ENCODE results near the gene ABCG5. TPM values are rescaled to one million over a fixed set of nuclear protein-coding genes. Genes with fewer than 3 reads are reported as not detected.

ABCG5 gene
- polyA plus RNA-seq (ENCODE audit: low read depth in 6 of 6), result not detected

DNA sequence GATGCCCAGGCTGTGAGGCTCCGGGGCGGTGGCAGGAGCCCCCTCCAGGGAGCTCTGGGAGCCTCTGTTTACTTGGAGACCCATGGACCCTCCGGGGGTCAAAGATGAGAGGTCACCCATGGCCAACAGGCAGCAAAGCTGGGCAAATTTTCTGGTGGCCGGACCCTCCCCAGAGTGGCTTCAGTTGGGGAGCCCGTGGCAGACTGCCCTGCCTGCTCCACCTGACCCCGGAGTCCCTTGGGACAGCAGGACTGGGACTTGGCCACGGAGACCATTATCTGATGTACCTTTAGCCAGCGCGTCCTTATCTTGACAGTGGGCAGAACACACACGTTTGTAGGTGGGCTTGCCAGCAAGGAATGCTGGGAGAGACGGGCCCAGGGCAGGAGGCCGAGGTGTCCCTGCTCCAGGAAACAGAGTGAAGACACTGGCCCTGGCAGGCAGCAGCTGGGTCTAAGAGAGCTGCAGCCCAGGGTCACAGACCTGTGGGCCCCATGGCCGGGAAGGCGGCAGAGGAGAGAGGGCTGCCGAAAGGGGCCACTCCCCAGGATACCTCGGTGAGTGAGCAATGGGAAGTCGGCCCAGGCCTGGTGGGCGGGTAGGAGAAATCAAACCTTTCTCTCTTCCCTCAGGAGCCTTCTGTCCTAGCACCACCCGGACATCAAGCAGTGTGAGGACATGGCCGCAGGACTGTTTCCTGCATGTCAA lies at the start of gene ABCG5, which contains the start of gene ABCG8:
Gene ABCG5 (minus strand): TSS at position 280 of the 708 bp plus-strand sequence. CDS start 160 bp downstream, at position 120.
Gene ABCG8 (plus strand): TSS at position 412 of the 708 bp plus-strand sequence. CDS start 83 bp downstream, at position 495.
- Mint-ChIP-seq H3K4me1 (no peaks in the 10 kb centered on the region), H3K36me3 (no peaks in the 10 kb centered on the region), H3K27ac (no peak within 1 kb of the TSS), H3K27me3 (peaks cover 0 to 13% (median 8%) of the 10 kb centered on the region in 3 donors), H3K9me3 (no peaks in the 10 kb centered on the region), H3K4me3 (peak within 1 kb of the TSS in 2 of 8 donors; percentile 52 to 71)
- ATAC-seq (ENCODE audit: low read depth in 2 of 2), result no peak
- DNase-seq, result no peak

DNA sequence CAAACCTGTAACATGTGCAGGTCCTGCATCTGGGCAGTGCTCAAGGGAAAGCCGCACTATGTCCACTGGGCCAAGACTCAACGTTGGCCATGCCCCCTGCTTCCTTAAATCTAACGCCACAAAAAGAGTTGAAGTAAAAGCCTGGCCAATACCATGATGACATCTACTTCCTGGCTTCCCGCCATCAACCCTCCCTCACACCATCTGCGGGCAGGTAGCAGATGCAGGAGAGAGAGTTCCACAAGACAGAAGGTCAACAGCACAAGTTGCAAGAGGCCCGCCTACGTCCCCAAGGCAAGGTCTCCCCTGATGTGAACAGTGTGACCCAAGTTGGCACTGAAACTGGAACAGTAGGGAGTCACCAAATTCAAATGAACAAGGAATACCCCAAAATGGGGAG lies 48.5 kb upstream of the ABCG5 start:
- no peaks in the 10 kb centered on the region for H3K27me3 Mint-ChIP-seq
- DNase-seq (no peak), ATAC-seq (ENCODE audit: low read depth in 2 of 2) (no peak)
- H3K36me3 Mint-ChIP-seq, result peaks cover 11 to 47% of the 10 kb centered on the region in 2 donors
- no peak overlapping the region for H3K4me3 Mint-ChIP-seq
- H3K9me3 Mint-ChIP-seq, result no peaks in the 10 kb centered on the region
- no peaks in the 10 kb centered on the region for H3K4me1 Mint-ChIP-seq
- H3K27ac Mint-ChIP-seq, result peak overlapping the region in 1 of 6 donors; percentile 81

DNA sequence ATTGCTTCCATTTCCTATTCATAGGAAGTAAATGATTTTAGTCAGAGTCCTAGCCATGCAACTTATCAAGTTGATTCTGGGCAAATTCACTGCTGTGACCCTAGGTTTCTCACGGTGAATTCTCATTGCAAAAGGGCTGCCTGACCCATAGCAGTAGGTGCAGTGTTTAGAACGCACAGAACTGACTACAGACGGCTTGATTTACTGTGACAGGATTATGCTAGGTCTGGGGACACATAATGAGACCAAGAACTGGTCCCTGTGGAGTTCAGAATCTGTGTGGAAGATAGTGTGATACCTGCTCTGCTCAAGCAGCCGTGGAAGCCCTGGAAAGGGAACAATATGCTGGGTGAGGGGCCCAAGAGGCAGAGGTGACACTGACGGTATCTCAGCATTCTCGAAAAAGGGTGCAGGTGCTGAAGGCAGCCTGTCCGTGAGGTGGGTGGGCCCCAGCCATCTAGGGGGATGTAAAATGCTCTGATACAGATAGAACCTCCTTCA lies 46.5 kb upstream of the ABCG5 start:
- H3K27me3 Mint-ChIP-seq, result no peaks in the 10 kb centered on the region
- H3K27ac Mint-ChIP-seq, result peak overlapping the region in 1 of 6 donors; percentile 74
- no peaks in the 10 kb centered on the region for H3K9me3 Mint-ChIP-seq

DNA sequence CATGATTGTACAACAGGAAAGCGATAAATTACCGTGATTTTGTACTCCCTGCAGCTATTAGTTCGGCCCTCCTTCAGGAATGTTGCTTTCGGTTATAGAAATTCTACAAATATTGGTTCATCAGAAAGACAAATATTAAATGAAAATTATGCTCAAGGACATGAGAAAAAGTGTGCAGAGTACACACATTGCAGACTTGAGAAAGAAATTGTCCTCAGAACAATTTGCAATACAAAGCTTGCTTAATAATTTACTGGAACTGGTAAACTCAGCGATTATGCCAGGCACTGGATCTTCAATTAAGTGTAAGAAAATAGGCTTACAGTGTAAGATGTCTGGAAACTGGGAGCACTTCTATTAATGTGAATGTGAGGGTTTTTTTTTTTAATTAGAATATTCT lies 46.0 kb upstream of the ABCG5 start:
- Mint-ChIP-seq H3K9me3 (no peaks in the 10 kb centered on the region), H3K4me3 (no peak overlapping the region), H3K27me3 (no peaks in the 10 kb centered on the region), H3K4me1 (no peaks in the 10 kb centered on the region), H3K27ac (no peak overlapping the region), H3K36me3 (peaks cover 10 to 26% of the 10 kb centered on the region in 2 donors)
- DNase-seq, result no peak
- ATAC-seq (ENCODE audit: low read depth in 2 of 2), result no peak

More for the DNA sequence above, 46.5 kb upstream of the ABCG5 start:
- DNase-seq (no peak), ATAC-seq (ENCODE audit: low read depth in 2 of 2) (no peak)
- no peak overlapping the region for H3K4me3 Mint-ChIP-seq
- peaks cover 10 to 31% of the 10 kb centered on the region in 2 donors for H3K36me3 Mint-ChIP-seq
- no peaks in the 10 kb centered on the region for H3K4me1 Mint-ChIP-seq

DNA sequence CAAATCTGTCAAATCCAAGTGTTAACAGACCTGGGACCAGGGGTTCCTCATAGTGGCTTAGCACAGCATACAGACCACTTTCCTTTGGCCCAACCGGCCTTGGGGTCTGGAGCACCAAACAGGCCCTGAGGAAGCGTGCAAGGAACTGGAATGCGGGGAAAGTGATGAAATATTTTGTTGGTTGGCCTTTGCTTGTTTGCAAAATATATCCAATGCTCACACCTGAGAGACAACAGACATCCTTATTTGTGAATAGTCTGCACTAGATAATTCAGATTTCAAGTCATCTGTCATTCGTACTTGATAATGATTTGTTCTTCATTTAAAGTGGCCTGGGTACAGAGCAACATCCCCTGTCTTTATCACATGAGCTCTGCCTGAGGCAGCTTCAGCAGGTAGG lies 43.7 kb upstream of the ABCG5 start:
- H3K36me3 Mint-ChIP-seq, result peaks cover 2 to 6% of the 10 kb centered on the region in 2 donors
- DNase-seq (no peak), ATAC-seq (ENCODE audit: low read depth in 2 of 2) (no peak)
- H3K27me3 Mint-ChIP-seq, result peaks cover 1 to 6% (median 3%) of the 10 kb centered on the region in 3 donors
- no peak overlapping the region for H3K27ac Mint-ChIP-seq
- H3K4me1 Mint-ChIP-seq, result peaks cover 0 to 9% (median 5%) of the 10 kb centered on the region in 3 donors
- no peak overlapping the region for H3K4me3 Mint-ChIP-seq
- no peaks in the 10 kb centered on the region for H3K9me3 Mint-ChIP-seq

DNA sequence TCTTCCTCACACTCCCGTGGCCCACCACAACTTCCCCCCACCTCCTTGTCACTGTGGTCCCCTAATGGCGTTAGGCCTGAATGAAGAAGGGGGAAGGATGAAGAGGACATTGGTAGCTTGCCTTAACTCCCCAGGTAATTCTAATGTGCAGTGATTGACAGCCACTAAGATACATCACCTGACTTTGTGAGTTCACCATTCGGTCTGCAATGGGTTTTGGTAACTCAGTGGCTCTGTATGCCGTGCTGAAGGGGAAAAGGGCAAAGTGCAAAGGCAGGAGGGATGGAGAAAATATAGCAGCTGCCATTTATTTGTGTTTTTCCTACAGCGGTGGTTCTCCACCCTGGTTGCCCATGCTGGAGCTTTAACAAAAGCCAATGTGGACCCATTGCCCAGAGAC lies 42.3 kb upstream of the ABCG5 start:
- ATAC-seq (ENCODE audit: low read depth in 2 of 2) (no peak), DNase-seq (no peak)
- Mint-ChIP-seq H3K4me3 (no peak overlapping the region), H3K9me3 (no peaks in the 10 kb centered on the region), H3K27ac (peak overlapping the region in 1 of 6 donors; percentile 25), H3K27me3 (peaks cover 11 to 18% (median 17%) of the 10 kb centered on the region in 3 donors), H3K36me3 (no peaks in the 10 kb centered on the region), H3K4me1 (peaks cover 0 to 9% (median 5%) of the 10 kb centered on the region in 3 donors)

DNA sequence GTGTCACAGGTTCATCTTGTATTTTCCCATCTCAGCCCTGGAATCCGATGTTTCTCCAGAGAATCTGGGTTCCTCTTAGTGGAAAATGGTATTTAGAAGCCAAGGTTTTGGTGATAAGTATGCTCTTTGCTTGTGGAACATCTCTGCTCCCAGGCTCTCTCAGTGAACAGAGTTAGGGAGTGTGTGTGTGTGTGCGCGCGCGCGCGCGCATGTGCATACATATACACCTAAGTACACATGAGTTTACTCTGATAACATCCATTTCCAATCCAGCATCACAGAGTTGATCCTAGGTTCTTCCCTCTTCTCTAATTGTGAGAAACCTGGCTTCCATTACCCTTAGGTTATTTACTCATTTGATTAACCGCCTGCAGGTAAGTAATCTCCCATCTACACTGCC lies 41.8 kb upstream of the ABCG5 start:
- ATAC-seq (ENCODE audit: low read depth in 2 of 2) (no peak), DNase-seq (no peak)
- Mint-ChIP-seq H3K36me3 (no peaks in the 10 kb centered on the region), H3K27ac (no peak overlapping the region), H3K4me3 (no peak overlapping the region), H3K9me3 (no peaks in the 10 kb centered on the region), H3K27me3 (peaks cover 11 to 22% (median 18%) of the 10 kb centered on the region in 3 donors), H3K4me1 (peaks cover 0 to 9% (median 5%) of the 10 kb centered on the region in 3 donors)

DNA sequence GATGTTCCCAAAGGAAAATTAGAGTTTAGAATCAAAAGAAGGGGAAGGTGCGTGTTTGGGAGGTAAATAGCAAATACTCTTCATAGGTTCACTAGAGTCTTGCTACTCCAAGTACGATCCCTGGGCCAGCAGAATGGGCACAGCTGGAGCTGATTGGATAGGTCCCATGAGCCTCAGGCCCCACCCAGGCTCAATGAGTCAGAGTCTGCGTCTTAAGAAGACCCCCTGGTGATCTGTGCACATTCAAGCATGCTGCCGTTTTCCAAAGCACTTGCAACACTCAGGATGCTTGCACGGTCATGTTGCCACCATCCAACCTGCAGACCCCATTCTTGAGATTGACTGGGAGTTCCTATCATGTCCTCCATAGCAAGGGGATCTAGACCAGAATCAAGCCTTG lies 40.6 kb upstream of the ABCG5 start:
- Mint-ChIP-seq H3K36me3 (no peaks in the 10 kb centered on the region), H3K9me3 (no peaks in the 10 kb centered on the region), H3K4me1 (peaks cover 0 to 9% (median 5%) of the 10 kb centered on the region in 3 donors), H3K4me3 (no peak overlapping the region), H3K27me3 (peaks cover 11 to 27% (median 20%) of the 10 kb centered on the region in 3 donors), H3K27ac (no peak overlapping the region)
- no peak for DNase-seq
- no peak for ATAC-seq (ENCODE audit: low read depth in 2 of 2)

DNA sequence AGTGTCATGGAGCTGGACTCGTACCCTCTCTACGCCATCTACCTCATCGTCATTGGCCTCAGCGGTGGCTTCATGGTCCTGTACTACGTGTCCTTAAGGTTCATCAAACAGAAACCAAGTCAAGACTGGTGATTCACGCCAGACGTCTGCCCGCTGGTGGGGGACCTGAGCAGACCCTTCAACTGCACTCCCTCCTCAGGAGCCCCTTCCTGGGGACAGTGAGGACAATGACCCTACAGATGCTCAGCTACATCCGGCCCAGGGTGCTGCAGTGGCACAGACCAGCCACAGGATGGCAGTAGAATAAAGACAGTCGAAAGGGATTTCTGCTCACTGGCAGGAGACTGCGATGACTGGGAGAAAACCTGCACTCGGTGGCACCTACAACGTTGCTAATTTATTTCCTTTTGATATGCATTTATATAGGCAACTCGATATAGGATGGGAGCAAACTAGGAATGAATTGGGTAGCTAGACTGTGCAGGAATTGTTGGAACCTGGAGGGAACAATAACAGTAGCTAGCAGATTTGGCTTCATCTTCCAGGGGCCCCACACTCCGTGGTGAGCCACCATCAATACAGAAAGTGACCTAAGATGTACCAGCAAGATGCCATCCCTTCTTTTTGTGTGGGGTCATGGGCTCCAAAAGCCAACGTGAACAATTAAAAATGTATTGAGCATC lies 39.3 kb upstream of the ABCG5 start:
- Mint-ChIP-seq H3K9me3 (no peaks in the 10 kb centered on the region), H3K4me1 (peaks cover 0 to 9% (median 5%) of the 10 kb centered on the region in 3 donors)

DNA sequence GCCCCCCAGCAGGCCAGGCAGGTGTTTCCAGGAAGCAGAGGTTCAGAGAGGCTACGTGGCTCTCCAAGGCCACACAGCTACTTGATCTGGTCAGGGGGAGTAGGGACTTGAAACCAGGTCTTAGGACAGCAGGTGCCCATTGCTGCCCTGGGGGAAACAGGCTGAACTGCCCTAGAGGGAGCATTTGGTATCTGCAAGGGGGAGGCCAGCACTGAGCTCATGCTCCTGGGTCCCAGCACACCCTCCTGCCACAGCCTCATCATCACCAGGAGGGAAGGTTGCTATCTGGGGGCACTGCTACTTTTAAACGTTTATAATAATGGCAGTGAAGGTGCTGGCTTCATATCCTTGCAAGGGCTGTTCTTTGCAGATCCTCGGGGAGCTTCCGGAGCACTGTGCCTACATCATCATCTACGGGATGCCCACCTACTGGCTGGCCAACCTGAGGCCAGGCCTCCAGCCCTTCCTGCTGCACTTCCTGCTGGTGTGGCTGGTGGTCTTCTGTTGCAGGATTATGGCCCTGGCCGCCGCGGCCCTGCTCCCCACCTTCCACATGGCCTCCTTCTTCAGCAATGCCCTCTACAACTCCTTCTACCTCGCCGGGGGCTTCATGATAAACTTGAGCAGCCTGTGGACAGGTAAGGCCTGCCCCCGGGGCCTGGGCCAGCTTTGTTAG lies 36.3 kb upstream of the ABCG5 start:
- Mint-ChIP-seq H3K4me3 (peak overlapping the region in 1 of 8 donors; percentile 15), H3K9me3 (no peaks in the 10 kb centered on the region), H3K27ac (peak overlapping the region in 1 of 6 donors; percentile 49), H3K27me3 (peaks cover 23 to 41% (median 33%) of the 10 kb centered on the region in 3 donors), H3K4me1 (peaks cover 0 to 9% (median 5%) of the 10 kb centered on the region in 3 donors), H3K36me3 (no peaks in the 10 kb centered on the region)
- ATAC-seq (ENCODE audit: low read depth in 2 of 2) (no peak), DNase-seq (no peak)

More for the DNA sequence above, 39.3 kb upstream of the ABCG5 start:
- peak; percentile 30 to 51 for ATAC-seq (ENCODE audit: low read depth in 2 of 2)
- Mint-ChIP-seq H3K27me3 (peaks cover 22 to 33% (median 23%) of the 10 kb centered on the region in 3 donors), H3K4me3 (no peak overlapping the region), H3K36me3 (no peaks in the 10 kb centered on the region), H3K27ac (no peak overlapping the region)
- peak; percentile 5 for DNase-seq

DNA sequence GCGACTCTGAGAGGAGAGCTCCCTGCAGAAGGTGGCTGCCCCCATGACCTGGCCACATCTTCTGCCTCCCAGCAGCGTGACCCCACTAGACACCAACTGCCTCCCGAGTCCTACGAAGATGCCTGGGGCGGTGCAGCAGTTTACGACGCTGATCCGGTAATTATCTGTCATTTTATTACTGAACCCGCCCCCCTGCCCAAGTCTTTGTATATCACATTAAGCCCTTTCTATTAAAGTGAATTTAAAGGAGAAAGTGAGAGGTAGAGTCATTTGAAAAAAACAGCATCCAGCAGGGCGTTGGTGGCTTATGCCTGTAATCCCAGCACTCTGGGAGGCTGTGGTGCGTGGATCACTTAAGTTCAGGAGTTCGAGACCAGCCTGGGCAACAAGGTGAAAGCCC lies 33.5 kb upstream of the ABCG5 start:
- Mint-ChIP-seq H3K4me3 (peak overlapping the region in 1 of 8 donors; percentile 14), H3K36me3 (no peaks in the 10 kb centered on the region), H3K27ac (no peak overlapping the region), H3K27me3 (peaks cover 23 to 58% (median 52%) of the 10 kb centered on the region in 3 donors), H3K9me3 (peaks cover 0 to 5% (median 0%) of the 10 kb centered on the region in 7 donors), H3K4me1 (no peaks in the 10 kb centered on the region)
- no peak for ATAC-seq (ENCODE audit: low read depth in 2 of 2)
- no peak for DNase-seq

DNA sequence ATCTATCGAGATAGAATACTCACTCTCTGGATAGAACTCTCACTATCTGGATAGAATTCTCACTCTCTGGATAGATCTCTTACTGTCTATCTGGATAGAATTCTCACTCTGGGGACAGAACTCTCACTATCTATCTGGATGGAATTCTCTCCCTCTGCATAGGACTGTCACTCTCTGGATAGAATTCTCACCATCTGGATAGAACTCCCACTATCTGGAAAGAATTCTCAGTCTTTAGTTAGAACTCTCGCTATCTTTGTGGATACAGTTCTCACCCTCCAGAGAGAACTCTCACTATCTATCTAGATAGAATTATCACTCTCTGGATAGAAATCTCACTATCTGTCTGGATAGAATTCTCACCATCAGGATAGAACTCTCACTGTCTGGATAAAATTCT lies 16.7 kb upstream of the ABCG5 start:
- H3K4me3 Mint-ChIP-seq, result no peak overlapping the region
- peaks cover 3 to 80% (median 80%) of the 10 kb centered on the region in 3 donors for H3K27me3 Mint-ChIP-seq
- no peaks in the 10 kb centered on the region for H3K36me3 Mint-ChIP-seq
- ATAC-seq (ENCODE audit: low read depth in 2 of 2) (no peak), DNase-seq (no peak)
- no peaks in the 10 kb centered on the region for H3K4me1 Mint-ChIP-seq
- H3K9me3 Mint-ChIP-seq, result peaks cover 0 to 18% (median 0%) of the 10 kb centered on the region in 7 donors
- no peak overlapping the region for H3K27ac Mint-ChIP-seq

DNA sequence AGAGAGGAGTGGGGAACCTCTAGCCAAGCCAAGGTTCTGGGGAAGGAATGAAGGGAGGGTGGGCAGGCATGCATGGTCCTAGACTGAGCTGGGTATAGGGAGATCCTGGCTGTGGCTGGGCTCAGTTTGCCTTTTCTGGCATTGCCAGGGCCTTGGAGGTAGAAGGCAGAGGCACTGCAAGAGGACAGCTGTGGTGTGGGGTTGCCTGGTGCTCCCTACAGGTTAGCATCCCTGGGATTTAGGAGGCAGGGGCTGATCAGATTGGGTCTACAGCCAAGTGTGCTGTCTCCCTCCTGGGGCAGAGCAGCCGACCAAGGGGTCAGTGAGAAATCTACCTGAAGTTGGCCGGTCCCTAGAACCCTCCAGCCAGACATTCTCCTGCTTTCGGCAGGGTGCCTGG lies 16.0 kb upstream of the ABCG5 start:
- peaks cover 3 to 74% (median 73%) of the 10 kb centered on the region in 3 donors for H3K27me3 Mint-ChIP-seq
- no peak overlapping the region for H3K27ac Mint-ChIP-seq
- no peaks in the 10 kb centered on the region for H3K36me3 Mint-ChIP-seq

More for the DNA sequence above, 16.0 kb upstream of the ABCG5 start:
- DNase-seq (no peak), ATAC-seq (ENCODE audit: low read depth in 2 of 2) (no peak)
- peaks cover 0 to 16% (median 0%) of the 10 kb centered on the region in 7 donors for H3K9me3 Mint-ChIP-seq
- no peak overlapping the region for H3K4me3 Mint-ChIP-seq
- no peaks in the 10 kb centered on the region for H3K4me1 Mint-ChIP-seq
